Right kidney (tissue), 1 donor: Measurements from ENCODE around the gene FLT3.
"Not testable (repeated sequence)": the region's sequence is repeated elsewhere in the genome, so short reads cannot be mapped to it uniquely, and the experiment has no call there.

ENCODE experiments used
- DNase-seq: peaks from one replicate; pipeline ENCODE4 v3.0.0-alpha.2; 2016

The FLT3 gene

GRCh38 chr13:28099396-28100149, 803 bp downstream of the FLT3 start:
- peak; percentile 9 for DNase-seq

GRCh38 chr13:28097503-28097902, 2.9 kb downstream of the FLT3 start:
- DNase-seq = no peak

GRCh38 chr13:28094306-28094705, 6.1 kb downstream of the FLT3 start:
- no peak for DNase-seq

- no peak for DNase-seq
Observed at GRCh38 chr13:28093881-28094280, 6.5 kb downstream of the FLT3 start.

- DNase-seq = no peak
Observed at GRCh38 chr13:28092431-28092830, 7.9 kb downstream of the FLT3 start.

- DNase-seq = no peak
Observed at GRCh38 chr13:28089065-28089464, 11.3 kb downstream of the FLT3 start.

- not testable (repeated sequence) for DNase-seq
Observed at GRCh38 chr13:28077820-28078219, 22.6 kb downstream of the FLT3 start.

- no peak for DNase-seq
Observed at GRCh38 chr13:28077231-28077630, 23.1 kb downstream of the FLT3 start.

- DNase-seq = no peak
Observed at GRCh38 chr13:28071424-28071823, 29.0 kb downstream of the FLT3 start.

GRCh38 chr13:28067491-28067890, 32.9 kb downstream of the FLT3 start:
- no peak for DNase-seq

- no peak for DNase-seq
Observed at GRCh38 chr13:28058866-28059613, 41.3 kb downstream of the FLT3 start.

- no peak for DNase-seq
Observed at GRCh38 chr13:28056970-28057712, 43.2 kb downstream of the FLT3 start.

- DNase-seq = no peak
Observed at GRCh38 chr13:28056426-28056825, 44.0 kb downstream of the FLT3 start.

- no peak for DNase-seq
Observed at GRCh38 chr13:28055357-28055756, 45.0 kb downstream of the FLT3 start.

- DNase-seq = no peak
Observed at GRCh38 chr13:28052945-28053344, 47.4 kb downstream of the FLT3 start.

GRCh38 chr13:28049880-28050875, 50.2 kb downstream of the FLT3 start:
- DNase-seq = no peak

GRCh38 chr13:28049215-28049614, 51.2 kb downstream of the FLT3 start:
- no peak for DNase-seq

- DNase-seq = no peak
Observed at GRCh38 chr13:28048768-28049167, 51.6 kb downstream of the FLT3 start.

- no peak for DNase-seq
Observed at GRCh38 chr13:28047757-28048388, 52.5 kb downstream of the FLT3 start.

- DNase-seq = no peak
Observed at GRCh38 chr13:28046981-28047380, 53.4 kb downstream of the FLT3 start.

- no peak for DNase-seq
Observed at GRCh38 chr13:28045861-28046260, 54.5 kb downstream of the FLT3 start.
